HG03025 (cell line): ENCODE measurements around the gene DDX10.
"Not testable (repeated sequence)": the region's sequence is repeated elsewhere in the genome, so short reads cannot be mapped to it uniquely, and the experiment has no call there.

Source experiments
- ATAC-seq: cut with Tn5 transposase; IDR thresholded peaks from one replicate; pipeline ENCODE4 v1.9.1; 2021; ENCODE audit warnings: mild to moderate bottlenecking, moderate library complexity; ENCODE audit not compliant: unreplicated experiment, low FRiP score

Gene DDX10

DNA sequence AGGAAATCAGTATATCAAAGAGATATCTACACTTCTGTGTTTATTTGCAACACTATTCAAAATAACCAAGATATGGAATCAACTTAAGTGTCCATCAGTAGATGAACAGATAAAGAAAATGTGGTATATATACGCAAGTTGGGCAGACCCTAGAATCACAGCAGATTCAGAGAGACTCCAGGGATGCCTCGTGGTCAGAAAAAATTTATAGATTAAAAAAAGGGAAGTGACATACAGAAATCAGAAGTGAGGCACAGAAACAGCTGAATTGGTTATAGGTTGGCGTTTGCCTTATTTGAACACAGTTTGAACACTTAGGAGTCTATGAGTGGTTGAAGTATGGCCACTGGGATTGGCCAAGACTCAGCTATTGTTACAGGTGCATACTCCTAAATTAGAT is 10.8 kb upstream of the DDX10 start:
- not testable (repeated sequence) for ATAC-seq

DNA sequence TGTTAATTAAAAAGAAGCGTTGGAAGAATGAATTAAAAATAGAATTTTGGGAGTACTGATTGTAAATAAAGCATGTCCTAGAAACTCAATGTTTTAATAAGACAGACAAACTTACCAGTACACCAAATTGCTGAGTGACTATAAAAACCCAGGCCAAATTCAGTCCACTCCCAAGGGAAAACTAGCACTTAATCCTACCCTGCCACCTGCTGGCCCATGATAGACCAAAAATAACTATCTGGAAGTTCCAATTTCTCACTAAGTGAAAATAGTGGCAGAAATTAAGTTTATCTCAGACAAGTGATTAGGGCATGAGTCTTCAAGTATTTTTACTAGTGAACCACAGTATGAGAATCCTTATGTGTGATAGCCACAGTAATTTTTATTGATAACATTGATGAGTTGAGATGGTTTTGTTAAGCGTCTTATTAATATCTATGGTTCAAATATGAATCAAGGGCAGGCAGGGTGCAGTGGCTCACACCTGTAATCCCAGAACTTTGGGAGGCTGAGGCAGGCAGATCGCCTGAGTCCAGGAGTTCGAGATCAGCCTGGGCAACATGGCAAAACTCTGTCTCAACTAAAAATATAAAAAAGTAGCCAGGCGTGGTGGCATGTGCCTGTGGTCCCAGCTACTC is 9.8 kb upstream of the DDX10 start:
- no peak for ATAC-seq

GRCh38 chr11:108662700-108663099 is 2.2 kb upstream of the DDX10 start:
- peak; percentile 28 for ATAC-seq

DNA sequence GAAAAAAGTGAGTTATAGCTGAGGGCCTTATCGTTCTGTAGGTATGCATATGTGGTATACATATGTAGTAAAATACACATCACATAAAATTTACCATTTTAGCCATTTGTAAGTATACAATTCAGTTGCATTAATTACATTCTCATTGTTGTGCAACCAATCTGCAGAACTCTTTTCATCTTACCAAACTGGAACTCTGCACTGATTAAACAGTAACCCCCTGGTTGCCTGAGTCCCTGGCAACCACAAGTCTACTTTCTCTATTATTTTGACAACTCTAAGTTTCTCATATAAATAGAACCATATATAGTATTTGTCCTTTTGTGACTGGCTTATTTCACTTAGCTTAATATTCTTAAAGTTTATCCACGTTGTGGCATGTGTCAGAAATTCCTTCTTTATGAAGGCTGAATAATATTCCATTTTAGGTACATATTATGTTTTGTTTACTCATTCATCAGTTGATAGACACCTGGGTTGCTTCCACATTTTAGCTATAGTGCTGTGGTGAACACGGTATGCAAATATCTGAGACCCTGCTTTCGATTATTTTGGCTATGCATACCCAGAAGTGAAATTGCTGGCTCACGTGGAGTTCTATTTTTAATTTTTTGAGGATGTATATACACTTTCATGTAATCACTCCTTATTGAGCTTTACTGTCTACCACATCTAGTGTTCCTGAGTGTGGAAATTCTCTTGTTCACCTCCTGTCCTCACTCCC is 1.6 kb upstream of the DDX10 start:
- peak; percentile 45 for ATAC-seq

DNA sequence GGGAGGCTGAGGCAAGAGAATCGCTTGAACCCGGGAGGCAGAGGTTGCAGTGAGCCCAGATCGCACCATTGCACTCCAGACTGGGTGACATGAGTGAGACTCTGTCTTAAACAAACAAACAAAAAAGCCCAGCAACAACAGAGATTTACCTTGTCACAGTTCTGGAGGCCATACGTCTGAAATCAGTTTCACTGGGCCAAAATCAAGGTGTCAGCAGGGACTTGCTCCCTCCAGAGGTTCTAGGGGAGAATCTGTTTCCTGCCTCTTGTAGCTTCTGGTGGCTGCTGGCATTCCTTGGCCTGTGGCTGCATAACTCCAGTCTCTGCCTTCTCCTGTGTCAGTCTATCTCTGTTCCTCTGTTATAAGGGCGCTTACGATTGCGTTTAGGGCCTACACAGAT is 1.5 kb downstream of the DDX10 start:
- no peak for ATAC-seq

GRCh38 chr11:108669286-108669685 is 4.4 kb downstream of the DDX10 start:
- no peak for ATAC-seq

DNA sequence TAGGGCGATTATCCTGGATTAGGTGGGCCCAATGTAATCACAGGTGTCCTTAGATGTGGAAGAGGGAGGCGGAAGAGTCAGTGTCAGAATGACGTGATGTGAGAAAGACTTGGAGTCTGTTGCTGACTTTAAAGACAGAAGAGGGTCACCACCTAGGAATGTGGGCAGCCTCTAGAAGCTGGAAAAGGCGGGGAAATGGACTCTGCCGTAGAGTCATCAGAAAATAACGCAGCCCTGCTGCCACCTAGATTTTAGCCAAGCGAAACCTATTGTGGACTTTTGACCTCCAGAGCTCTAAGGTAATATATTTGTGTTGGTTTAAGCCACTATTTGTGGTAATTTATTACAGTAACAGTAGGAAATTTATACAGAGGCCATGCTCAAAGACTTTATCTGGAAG is 4.8 kb downstream of the DDX10 start:
- no peak for ATAC-seq

- no peak for ATAC-seq
These were observed 5.6 kb downstream of the DDX10 start for GRCh38 chr11:108670451-108670850.

DNA sequence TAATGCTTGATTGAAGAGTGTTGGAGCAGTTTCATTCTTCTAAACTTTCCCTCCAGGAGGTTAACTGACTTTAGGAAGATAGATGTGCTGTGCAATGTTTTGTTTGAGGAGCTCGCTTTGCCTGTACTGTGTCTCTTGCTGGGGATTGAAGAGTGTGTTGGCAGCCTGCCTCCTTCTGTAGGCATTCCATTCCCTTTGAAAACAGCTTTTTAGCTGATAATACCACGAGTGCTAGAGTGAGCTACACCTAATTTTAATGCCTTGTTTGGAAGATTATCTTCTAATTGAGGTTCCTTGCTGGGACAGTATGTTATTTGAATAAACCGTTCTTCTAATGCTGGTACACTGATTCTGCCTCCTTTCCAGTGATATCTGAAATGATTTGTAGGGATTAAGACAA is 7.2 kb downstream of the DDX10 start:
- ATAC-seq: no peak

- ATAC-seq: no peak
These were observed 7.9 kb downstream of the DDX10 start for GRCh38 chr11:108672786-108673185.

GRCh38 chr11:108679045-108679444 is 14.2 kb downstream of the DDX10 start:
- no peak for ATAC-seq

GRCh38 chr11:108680271-108680670 is 15.4 kb downstream of the DDX10 start:
- no peak for ATAC-seq

GRCh38 chr11:108685419-108686130 is 20.7 kb downstream of the DDX10 start:
- ATAC-seq: no peak

DNA sequence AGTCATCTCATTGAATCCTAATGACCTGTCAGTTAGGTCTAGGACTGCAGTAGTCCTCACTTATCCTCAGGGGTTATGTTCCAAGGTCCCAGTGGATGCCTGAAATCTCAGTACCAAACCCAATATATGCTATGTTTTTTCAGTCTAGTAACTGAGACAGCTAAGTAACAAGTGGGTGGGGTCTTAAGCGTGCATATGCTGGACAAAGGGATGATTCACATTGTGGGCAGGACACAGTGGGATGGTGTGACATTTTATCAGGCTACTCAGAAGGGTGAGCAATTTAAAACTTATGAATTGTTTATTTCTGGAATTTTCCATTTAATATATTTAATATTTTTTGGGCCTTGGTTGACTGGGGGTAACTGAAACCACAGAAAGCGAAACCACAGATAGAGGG is 29.0 kb downstream of the DDX10 start:
- ATAC-seq: no peak

GRCh38 chr11:108694846-108695245 is 30.0 kb downstream of the DDX10 start:
- no peak for ATAC-seq

- peak; percentile 73 for ATAC-seq
These were observed 33.1 kb downstream of the DDX10 start for GRCh38 chr11:108697872-108698473.

DNA sequence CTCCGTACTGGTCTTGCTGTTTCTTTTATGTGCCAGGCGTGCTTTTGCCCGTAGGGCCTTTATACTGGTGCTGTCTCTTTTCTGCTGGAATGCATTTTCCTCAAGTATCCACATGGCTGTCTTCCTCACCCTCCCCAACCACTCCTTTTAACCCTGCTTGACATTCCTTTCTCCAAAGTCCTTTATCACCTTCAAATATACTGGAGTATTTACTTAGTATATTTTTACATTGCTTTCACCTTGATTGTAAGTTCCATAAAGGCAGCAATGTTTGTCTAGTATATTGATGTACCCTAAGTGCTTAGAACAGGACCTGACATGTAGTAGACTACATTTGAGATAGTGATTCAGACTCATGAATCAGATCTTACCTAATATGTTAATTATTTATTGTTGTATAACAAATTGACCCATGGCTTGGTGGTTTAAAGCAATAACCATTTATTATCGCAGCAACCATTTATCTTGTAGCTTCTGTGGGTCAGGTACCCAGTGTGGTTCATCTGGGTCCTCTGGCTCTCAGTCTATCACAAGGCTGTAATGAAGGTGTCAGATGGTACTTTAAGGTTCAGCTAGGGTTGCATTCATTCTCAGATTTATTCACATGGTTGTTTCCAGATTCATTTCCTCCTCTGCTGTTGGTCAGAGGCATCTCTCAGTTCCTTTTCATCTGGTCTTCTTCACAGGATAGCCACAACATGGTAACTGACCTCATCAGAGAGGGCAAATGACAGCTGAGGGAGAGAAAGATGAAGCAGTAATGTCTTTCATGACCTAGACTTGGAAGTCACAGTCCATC is 34.2 kb downstream of the DDX10 start:
- peak; percentile 57 for ATAC-seq

DNA sequence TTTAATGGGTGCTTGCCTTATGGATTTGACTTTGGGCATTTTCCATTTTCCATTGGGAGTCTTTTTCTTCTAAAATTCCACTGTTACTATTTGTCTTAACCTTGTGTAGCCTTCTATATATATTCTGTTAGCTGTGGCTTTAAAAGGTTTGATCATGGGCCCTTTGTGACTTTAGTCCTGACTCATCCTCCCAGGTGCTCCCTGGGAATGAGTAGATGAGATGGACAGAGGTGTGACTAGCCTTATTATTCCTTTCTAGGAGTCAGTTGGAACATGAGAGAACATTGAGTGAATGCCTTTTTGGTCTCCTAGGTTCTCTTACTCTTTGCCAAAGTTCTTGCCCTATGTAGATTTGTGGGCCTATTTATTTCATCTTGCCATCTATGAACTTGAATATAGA is 39.0 kb downstream of the DDX10 start:
- ATAC-seq: no peak

DNA sequence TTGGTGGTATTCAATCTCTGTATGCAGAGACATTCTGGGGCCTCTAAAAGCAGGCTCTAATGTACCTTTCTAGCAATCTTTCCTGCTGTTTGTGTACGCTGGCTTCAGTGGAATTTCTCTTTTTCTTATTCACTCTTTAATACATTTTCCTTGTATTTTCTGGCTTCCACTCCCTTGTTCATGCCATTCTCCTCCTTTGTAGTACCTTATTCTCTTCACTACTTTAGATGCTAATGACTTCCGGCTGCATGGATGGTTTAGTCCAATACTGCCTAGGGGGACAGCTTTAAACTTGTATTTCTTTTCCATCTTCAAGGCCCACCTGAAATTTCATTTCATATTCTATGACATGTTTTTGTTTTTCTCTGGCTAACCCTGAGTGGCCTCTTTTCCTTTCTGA is 40.2 kb downstream of the DDX10 start:
- no peak for ATAC-seq

DNA sequence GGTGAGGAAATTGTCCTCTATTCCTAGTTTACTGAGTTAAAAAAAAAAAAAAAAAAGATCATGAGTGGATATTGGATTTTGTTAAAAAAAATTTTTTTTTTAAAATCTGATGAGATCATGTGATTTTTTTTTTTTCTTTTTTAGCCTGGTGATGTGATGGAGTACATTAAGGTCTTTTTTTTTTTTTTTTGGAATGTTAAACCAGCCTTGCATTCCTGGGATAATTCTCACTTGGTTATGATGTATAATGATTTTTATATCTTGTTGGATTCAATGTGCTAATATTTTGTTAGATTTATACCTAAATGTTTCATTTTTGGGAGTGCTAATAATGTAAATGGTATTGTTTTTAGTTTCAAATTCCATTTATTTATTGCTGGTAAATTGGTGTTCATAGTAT is 43.3 kb downstream of the DDX10 start:
- no peak for ATAC-seq

DNA sequence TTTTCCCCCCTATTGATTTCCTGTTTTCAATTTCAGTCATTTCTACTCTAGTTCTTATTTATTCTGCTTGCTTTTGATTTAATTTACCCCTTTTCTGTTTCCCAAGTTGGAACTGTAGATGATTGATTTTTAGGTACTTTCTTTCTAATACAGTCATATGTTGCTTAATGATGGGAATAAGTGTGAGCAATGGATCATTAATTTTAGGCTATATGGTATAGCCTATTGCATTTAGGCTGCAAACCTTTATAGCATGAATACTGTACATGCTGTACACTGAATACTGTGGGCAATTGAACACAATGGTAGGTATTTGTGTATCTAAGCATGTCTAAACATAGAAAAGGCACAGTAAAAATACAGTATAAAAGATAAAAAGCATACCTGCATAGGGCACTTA is 44.9 kb downstream of the DDX10 start:
- ATAC-seq: no peak
